GM18517 (cell line): Measurements from ENCODE around the gene PRKAR2B.
"Not testable (repeated sequence)": the region's sequence is repeated elsewhere in the genome, so short reads cannot be mapped to it uniquely, and the experiment has no call there.

Source experiments
- ATAC-seq: cut with Tn5 transposase; IDR thresholded peaks from one replicate; pipeline ENCODE4 v1.9.1; 2021; ENCODE audit warnings: mild to moderate bottlenecking, moderate library complexity; ENCODE audit not compliant: unreplicated experiment

Gene PRKAR2B

DNA sequence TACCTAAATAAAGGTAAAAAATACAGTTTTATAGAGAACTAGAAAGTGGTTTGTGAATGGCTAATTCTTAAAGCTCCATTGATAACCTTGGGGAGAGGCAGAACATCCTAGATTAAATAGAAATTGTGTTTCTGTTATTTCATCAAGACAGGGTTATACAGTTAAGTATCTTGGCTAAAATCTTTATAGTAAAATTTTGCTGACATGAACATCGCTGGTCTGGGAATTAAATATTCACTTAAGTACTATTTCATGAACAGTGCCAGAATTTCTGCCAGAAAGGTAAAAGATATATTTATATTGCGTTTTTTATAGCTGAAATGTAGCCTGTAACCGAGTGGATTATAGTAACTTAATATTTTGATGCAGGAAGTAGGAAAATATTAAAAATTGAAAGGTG lies 70.6 kb downstream of the PRKAR2B start:
- ATAC-seq = no peak

DNA sequence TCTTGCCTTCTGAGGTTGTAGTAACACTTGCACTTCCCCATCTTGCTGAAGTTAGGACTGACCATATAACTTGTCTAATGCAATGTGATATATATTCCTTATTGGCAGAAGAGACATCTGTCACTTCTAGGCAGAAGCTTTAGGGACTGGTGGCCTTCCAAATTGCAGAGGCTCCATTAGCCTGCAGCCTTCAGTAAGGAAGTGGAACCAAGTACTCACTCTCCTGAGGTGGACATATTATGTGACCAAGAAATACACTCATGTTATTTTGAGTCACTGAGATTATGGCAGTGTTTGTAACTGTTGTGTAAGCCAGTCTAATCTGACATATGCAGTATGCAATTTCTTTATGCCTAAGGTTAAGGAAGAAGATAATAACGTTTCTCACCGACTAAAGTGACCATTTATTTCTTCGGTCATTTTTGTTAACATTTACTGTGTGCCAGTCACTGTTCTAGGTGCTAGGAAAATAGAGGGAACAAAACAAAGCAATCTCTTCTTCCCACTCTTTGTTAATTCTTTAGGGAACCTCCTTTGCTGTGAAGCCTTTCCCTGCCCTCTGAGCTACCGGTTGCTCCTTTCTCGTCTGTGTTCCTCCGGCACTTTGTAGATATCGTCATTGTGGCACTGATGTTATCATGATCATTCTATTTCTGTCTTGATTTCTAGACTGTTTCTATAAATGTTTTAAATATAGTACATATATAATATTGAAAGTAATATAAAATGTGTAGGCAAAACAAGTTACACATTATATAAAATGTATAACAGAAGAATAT lies 71.4 kb downstream of the PRKAR2B start:
- ATAC-seq = no peak

DNA sequence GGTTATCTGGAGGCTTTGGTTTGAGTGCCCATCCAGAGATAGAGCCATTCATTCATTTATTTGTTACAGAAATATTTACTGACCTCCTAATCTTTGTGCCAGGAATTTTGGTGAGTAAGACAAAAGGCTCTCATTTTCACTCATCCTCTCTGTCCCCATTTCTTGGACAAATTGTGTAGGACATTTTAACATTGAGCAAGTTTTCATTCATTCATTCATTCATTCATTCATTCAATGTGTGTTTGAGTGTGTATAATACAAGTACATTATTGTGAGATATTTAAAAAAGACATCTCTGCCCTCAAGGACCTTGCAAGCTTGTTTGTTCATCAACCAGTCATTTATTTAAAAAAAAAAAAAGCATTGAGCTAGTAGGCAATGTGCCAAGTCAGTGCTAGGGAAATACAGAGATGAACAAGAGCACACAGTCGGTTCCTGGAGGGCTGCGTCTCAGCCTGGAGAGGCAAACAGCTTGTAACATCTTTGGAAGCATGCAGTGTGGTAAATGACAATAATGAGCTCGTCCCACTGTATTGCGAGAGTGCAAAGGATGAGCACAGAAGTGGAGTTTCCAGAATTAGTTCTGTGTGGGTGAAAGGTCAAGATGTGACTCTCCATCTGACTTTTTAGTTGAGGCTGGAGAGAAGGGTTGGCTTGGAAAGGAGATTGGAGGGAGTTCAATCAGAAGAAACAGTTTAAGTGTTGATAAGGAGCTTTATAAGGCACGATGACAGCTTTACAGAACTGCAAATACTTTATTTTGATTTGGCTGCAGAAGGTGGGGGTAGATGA lies 73.8 kb downstream of the PRKAR2B start:
- no peak for ATAC-seq

DNA sequence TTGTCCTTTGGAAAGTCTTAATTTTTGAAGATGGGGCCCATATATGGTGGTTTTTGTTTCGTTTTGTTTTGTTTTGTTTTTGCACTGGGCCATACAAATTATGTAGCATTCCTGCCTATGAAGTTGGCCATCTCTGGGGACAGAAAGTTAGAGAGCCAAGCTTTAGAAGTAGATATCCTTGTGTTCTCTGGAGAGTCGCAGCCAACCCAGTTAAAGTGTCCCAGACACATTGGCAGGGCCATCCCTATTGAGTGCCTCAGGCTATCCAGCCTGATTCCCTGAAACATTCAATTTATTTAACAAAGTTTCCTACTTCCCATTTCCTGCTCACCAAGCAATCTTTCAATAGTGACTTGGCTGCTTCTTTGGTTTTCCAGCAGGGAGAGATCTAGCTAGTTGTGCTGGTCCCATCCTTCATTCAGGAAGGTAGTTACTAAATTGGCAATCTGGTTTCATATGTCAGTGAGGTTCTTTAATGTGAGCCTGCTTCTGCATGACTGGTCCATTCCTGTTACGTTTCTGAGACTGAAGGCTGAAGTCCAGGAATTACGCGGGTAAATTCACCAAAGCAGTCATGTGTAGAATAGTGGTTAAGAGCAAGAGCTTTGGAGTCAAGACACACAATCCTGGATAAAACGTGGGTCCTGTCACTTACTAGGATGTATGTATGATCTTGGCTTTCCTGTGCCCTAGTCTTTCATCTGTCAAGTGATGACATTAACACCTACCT lies 75.0 kb downstream of the PRKAR2B start:
- no peak for ATAC-seq

DNA sequence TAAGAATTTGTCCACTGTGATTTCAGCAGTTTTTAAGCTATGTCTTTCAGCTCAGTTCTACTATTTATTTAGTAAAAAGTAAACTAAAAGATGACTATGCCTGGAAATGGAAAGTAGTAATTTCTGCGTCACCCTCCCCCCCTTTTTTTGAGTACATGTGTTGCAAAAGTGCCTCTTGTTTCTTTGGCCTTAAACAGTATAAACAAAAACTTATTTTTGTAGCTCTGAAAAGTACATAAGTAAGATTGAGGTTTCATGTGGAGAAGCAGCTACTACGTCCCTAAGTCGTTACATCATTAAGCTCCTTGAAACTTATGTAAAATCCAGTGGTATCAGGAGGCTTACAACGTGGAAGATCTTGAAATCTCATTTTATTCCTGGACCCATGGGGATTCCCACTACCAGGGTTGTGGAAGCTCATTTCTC lies 78.0 kb downstream of the PRKAR2B start:
- ATAC-seq = no peak

DNA sequence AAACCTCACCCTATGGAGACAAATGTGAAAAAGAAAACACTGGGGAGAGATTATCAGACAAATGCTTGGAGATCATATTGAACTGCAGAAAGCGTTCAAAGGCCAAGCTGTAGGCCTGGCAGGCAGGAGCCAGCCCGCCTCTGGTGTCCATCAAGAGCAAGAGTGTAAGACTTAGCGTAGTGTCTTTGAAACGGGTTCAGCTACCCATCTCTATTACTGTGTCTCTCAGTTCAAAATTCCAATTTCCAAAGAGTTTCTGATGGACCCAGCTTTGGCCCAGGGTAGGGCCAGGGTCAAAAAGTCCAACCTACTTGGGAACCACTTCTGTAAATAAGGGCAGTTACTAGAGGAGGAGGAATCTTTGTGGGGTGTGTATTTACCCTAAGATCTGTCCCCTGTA lies 78.9 kb downstream of the PRKAR2B start:
- ATAC-seq = no peak

DNA sequence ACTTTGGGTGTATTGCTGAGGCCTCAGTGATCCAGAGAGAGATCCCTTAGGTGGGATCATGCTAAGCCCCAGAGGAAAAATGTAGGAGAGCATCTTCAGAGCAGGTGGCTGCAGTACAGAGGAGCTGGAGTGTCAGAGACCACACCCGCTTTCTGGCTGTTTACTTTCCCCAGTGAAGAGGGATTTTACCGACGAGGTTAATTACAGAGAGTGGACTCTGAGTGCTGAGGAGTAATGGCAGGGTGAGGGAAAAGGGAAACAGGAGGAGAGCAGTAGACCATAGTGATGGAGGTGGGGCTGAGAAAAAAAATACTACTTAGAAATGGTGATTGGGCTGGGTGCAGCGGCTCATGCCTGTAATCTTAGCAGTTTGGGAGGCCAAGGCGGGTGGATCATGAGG lies 81.0 kb downstream of the PRKAR2B start:
- ATAC-seq = no peak

DNA sequence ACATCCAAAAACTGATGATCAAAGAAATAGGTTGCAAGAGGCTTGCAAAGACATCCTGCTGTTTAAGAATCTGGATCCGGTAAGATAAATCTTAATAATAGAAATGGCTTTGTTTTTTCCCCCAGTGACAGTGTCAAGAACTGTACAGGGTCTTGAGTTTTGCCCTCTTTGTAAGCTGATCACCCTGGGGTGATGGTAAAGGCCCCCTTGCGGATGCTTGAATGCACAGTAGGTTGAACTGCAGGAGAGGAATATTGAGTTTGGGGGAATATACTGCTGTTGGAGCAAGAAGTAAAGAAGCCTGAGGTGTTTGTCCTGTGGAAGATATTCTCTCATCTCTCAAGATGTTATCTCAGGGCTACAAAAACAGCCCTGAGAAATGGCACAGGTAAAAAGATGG lies 83.7 kb downstream of the PRKAR2B start:
- ATAC-seq = no peak

DNA sequence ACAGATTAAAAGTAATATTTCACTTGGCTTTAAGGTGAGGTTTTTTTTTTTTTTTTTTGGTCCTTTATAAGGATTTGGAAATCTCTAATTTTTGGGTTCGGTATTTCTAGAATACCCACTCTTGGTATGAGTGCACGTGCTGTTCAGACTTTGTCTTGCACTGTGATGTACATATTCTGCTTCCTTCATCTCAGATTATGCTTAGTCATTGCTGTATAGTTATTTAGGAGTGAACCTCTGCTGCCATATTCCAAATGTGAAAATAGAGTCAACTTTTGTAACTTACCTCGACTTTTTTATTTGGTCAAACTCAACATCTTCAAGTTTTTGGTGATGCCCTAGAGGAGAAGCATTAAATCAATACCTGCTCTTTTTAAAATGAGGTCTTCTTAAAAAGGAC lies 84.2 kb downstream of the PRKAR2B start:
- no peak for ATAC-seq

DNA sequence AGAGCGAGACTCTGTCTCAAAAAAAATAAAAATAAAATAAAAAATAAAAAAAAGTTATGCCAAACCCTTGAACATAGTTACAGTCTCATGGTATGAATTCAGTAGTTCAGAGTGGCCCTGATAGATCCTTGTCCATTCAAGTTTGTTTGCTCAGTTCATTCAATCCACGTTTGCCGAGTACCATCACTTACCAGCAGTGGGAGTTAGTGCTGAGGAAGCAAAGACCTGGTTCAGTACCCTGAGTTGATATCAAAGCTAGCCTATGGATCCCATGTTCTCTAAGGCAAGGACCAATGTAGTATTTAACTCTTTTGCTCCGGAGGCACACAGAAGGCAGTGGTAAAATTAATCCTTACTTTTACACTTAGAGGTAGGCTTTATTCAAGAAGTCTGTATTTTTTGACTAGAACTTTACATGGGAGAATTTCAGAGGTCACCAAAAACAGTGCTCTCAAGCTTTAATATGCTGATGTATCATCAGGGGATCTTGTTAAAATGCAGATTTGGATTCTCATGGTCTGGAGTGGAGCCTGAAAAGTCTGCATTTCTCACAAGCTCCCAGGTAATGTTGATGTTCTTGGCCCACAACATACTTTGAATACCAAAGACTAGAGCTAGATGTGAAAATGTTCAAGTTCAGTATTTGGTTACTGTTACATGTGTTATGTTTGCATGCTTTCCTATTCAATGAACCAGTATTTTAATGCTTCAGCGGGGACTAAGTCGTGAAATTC lies 86.1 kb downstream of the PRKAR2B start:
- no peak for ATAC-seq

DNA sequence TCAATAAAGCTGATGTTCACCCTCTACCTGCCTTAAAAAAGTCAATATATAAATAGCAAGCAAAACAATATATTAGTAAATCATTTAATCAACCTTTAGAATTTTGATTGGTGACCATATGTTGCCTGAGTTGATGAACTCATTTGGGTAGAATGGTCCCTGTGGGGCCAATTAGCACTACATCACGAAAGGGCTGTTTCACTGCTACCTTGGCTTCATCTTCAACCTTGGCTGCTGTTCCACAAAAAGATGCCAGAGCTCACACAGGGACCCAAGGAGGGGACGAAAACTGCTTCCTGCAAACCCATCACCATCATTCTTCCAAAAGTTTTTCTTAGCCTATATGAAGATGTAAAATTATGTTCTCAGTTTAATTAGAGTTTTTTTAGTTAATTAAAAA lies 88.9 kb downstream of the PRKAR2B start:
- ATAC-seq = no peak

DNA sequence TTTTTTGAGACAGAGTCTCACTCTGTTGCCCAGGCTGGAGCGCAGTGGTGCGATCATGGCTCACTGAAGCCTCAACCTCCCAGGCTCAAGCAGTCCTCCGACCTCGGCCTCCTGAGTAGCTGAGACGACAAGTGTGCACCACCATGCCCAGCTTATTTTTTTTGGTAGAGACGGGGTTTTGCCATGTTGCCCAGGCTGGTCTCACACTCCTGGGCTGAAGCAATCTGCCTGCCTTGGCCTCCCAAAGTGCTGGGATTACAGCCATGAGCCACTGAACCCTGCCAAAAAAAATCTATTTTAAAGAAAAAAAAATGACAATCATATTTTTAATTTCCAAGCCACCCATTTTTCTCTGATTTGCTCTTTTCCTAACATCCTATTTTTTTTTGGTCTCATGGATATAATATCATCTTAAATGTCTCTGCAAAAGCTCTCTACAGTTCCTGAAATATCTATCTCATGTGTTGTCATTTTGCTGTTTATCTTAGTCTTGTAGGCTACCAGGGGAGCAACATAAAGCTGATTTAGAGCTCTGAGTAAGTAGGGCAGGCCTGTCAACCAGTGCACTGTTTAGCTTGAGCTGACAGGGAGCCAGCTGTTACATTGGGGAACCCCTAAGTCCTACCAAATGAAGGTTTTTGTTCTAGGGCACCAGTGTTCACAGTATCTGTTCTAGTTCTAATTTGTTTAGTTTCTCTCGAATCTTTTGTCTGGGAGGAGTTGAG lies 94.4 kb downstream of the PRKAR2B start:
- no peak for ATAC-seq

DNA sequence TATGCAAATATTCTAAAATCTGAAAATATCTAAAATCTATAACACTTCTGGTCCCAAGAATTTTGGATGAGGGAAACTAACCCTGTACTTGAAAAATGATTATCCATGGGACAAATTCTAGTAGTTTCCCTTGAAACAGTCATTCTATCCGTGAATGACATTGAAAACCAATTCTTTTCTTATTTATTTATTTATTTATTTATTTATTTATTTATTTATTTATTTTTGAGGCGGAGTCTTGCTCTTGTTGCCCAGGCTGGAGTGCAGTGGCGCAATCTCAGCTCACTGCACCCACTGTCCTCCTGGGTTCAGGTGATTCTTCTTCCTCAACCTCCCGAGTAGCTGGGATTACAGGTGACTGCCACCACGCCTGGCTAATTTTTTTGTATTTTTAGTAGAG lies 99.4 kb downstream of the PRKAR2B start:
- not testable (repeated sequence) for ATAC-seq

DNA sequence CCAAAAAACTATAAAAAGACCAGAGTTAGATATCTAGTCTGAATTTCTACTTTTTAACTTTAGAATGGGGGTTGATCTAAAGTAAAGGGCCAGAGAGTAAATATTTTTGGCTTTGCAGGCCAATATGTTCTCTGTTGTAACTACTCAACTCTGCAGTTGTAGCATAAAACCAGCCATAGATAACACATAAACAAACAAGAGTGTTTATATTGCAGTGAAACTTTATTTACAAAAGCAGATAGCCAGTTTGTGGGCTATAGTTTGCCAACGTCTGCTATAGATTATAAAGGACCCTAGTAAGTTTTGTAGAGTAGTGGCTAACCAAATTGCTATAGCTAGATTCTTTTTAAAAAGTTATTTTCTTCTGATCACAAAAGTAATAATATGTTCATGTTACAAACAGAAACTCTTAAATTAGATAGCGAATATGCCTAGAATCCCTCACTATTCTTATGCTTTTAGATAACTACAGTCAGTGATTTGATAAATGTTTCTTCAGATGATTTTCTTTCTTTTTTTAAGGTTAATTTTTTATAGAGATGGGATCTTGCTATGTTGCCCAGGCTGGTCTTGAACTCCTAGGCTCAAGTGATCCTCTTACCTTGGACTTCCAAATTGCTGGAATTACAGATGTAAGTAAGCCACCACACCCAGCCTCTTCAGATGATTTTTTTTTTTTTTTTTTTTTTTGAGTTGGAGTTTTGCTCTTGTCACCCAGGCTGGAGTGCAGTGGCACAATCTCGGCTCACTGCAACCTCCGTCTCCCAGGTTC lies 100.7 kb downstream of the PRKAR2B start:
- ATAC-seq = no peak

DNA sequence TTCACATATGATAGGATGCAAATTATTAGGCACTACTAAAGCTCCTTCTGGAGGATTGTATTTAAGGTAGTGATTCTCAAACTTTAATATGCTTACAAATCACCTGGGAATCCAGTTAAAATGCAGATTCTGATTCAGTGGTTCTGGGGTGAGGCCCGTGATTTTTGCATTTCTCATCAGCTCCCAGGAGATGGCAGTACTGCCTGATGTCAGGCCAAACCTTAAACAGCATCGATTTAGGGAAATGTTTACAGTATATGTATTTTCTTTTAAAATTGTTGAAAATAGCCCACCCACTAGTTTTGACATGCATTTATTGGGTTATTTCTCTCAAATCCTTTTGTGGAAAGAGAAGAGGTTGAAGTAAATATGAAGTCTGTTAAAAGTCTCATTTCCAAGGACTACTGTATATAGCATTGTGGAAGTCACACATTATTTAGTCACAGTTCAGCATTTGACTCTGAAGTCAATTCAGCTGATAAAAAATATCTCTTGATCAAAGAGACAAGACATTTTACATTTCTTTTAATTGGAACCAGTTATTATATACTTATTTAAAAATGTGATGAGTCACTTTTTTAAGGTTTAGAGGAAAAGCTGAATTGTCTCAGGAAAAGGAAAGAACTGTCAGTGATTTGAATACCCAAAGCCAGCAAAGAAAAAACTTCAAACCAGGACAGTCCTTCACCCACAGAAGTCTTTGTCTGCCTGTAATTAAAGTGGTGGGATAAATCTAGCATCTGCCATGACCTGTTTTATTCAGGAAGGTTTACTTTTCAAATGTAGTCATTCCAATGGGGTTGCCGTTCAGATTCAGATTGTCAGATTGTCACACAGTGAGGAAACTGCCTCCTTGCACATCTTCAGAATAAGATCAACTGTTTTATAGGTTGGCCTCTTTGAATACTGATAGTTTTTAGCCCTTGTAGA lies 103.2 kb downstream of the PRKAR2B start:
- ATAC-seq = no peak

DNA sequence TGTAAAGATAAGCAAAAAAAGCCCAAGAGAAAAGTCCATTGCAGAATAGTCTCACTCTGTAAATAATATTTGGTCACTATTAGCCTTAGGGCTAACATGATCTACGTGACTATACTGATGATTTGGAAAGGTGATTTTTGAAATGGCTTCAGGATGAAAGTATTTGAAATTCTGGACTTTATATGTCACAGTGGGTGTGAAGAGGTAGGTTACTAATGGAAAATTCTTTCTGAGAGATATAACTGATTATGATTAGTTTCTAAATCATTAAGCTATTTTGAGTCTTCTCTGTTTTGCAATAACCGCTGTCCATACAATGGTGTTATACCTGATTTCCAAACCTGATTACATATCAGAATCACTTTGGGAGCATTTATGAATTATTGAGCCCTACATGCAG lies 104.2 kb downstream of the PRKAR2B start:
- no peak for ATAC-seq

DNA sequence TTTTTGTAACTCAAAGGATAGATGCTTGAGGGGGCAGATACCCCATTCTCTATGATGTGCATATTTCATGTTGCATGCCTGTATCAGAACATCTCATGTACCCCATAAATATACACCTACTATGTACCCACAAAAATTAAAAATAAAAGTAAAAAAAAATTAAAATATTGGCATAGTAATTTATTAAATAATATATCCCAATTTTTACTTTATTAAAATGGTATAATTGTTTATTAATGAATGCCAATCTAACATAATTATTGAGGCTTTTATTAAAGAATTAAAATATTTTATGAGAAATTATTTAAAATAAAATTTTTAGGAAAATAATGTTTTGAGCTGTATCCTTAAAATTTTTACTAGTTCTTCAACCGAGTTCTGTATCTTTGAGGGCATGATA lies 105.4 kb downstream of the PRKAR2B start:
- ATAC-seq = no peak

DNA sequence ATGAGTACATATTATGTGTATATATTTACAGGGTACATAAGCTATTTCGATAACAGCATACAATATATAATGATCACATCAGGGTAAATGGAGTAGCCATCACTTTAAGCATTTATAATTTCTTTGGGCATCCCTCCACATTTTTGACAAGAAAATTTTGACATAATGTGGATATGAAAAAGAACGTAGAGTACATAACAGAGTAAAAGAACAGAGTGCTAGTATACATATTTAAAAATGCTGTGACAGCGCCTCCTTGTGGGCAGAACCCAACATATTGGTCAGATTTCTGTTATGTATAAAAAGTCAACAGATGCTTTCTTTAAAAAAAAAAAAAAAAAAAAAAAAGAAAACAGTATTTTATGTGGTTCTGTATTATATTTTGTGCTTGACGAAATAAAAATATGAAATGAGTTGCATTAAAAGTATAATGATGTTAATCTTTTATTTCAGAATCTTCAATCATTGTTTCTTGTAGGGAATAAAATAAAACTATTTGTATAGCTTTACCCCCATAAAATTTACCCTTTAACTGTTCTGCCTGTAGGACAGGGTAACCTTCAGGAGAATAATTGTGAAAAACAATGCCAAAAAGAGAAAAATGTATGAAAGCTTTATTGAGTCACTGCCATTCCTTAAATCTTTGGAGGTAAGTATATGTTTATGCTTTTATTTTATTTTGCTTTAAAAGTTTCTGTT lies 106.0 kb downstream of the PRKAR2B start:
- no peak for ATAC-seq
